ENCODE measurements around the gene PRIMA1. TPM values are rescaled to one million over a fixed set of nuclear protein-coding genes. Genes with fewer than 3 reads are reported as not detected.

Gene PRIMA1
- polyA plus RNA-seq, 3 donors, result not detected

GRCh38 chr14:93797536-93797935, 9.3 kb upstream of the PRIMA1 start:
- no peak overlapping the region for H2AFZ ChIP-seq (ENCODE audit: insufficient read depth, low read depth, low read length, poor library complexity, severe bottlenecking)
- no peak overlapping the region for H3K4me3 ChIP-seq (replicated peaks in 1 of 3; ENCODE audit: low read depth in 2 of 3, low read length in 3 of 3)
- intact Hi-C loops (cut with micrococcal nuclease), result no loop called here
- no peaks in the 10 kb centered on the region for H4K20me1 ChIP-seq (ENCODE audit: insufficient read depth, low read length)
- no peak overlapping the region for H3K9ac ChIP-seq (ENCODE audit: insufficient read depth, low read length, poor library complexity, severe bottlenecking)
- TF ChIP-seq, protein P1, sequence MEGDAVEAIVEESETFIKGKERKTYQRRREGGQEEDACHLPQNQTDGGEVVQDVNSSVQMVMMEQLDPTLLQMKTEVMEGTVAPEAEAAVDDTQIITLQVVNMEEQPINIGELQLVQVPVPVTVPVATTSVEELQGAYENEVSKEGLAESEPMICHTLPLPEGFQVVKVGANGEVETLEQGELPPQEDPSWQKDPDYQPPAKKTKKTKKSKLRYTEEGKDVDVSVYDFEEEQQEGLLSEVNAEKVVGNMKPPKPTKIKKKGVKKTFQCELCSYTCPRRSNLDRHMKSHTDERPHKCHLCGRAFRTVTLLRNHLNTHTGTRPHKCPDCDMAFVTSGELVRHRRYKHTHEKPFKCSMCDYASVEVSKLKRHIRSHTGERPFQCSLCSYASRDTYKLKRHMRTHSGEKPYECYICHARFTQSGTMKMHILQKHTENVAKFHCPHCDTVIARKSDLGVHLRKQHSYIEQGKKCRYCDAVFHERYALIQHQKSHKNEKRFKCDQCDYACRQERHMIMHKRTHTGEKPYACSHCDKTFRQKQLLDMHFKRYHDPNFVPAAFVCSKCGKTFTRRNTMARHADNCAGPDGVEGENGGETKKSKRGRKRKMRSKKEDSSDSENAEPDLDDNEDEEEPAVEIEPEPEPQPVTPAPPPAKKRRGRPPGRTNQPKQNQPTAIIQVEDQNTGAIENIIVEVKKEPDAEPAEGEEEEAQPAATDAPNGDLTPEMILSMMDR (IDR thresholded peaks at IDR 0.05), result no peak
- H3K79me2 ChIP-seq (ENCODE audit: insufficient read depth, low read length), result no peaks in the 10 kb centered on the region
- Mint-ChIP-seq H3K4me1 (no peaks in the 10 kb centered on the region), H3K9me3 (peaks cover 0 to 4% (median 0%) of the 10 kb centered on the region in 7 donors), H3K27me3 (ENCODE audit: low read depth in 3 of 3) (peaks cover 8 to 18% (median 12%) of the 10 kb centered on the region in 3 donors), H3K4me3 (no peak overlapping the region), H3K27ac (no peak overlapping the region), H3K36me3 (no peaks in the 10 kb centered on the region)
- DNase-seq, result no peak
- 88% methylated on average over 4 of the region's 12 CpGs for whole genome bisulfite sequencing (ENCODE audit: insufficient coverage)
- H3K36me3 ChIP-seq (replicated peaks in 1 of 2; ENCODE audit: control insufficient read depth in 1 of 2, insufficient read depth in 2 of 2, low read length in 2 of 2), result no peaks in the 10 kb centered on the region
- H3K27me3 ChIP-seq (ENCODE audit: control insufficient read depth in 2 of 2, insufficient read depth in 2 of 2, low read length in 2 of 2), result no peaks in the 10 kb centered on the region
- no peak overlapping the region for H3K27ac ChIP-seq (ENCODE audit: low read depth in 1 of 2, low read length in 2 of 2)
- no peak overlapping the region for H3K4me2 ChIP-seq (replicated peaks; ENCODE audit: extremely low read depth, low read length, poor library complexity, severe bottlenecking)
- no peaks in the 10 kb centered on the region for H3K4me1 ChIP-seq (ENCODE audit: control insufficient read depth in 1 of 2, insufficient read depth in 2 of 2, low read length in 2 of 2)
- no peaks in the 10 kb centered on the region for H3K9me3 ChIP-seq (replicated peaks in 1 of 2; ENCODE audit: control insufficient read depth in 1 of 2, insufficient read depth in 1 of 2, low read length in 2 of 2)

GRCh38 chr14:93797071-93797470, 8.8 kb upstream of the PRIMA1 start:
- peaks cover 10 to 18% (median 12%) of the 10 kb centered on the region in 3 donors for H3K27me3 Mint-ChIP-seq (ENCODE audit: low read depth in 3 of 3)
- 100% methylated on average over 2 of the region's 4 CpGs for WGBS (ENCODE audit: insufficient coverage)

More at GRCh38 chr14:93797071-93797470, 8.8 kb upstream of the PRIMA1 start:
- no peaks in the 10 kb centered on the region for H3K9me3 ChIP-seq (replicated peaks in 1 of 2; ENCODE audit: control insufficient read depth in 1 of 2, insufficient read depth in 1 of 2, low read length in 2 of 2)
- H3K9me3 Mint-ChIP-seq, result peaks cover 0 to 4% (median 0%) of the 10 kb centered on the region in 7 donors
- H3K79me2 ChIP-seq (ENCODE audit: insufficient read depth, low read length), result no peaks in the 10 kb centered on the region
- TF ChIP-seq, protein P1 (IDR thresholded peaks at IDR 0.05), result no peak
- H2AFZ ChIP-seq (ENCODE audit: insufficient read depth, low read depth, low read length, poor library complexity, severe bottlenecking), result no peak overlapping the region
- no peaks in the 10 kb centered on the region for H3K4me1 Mint-ChIP-seq
- intact Hi-C loops (cut with micrococcal nuclease), result no loop called here
- H3K36me3 ChIP-seq (replicated peaks in 1 of 2; ENCODE audit: control insufficient read depth in 1 of 2, insufficient read depth in 2 of 2, low read length in 2 of 2), result no peaks in the 10 kb centered on the region
- no peak overlapping the region for H3K4me2 ChIP-seq (replicated peaks; ENCODE audit: extremely low read depth, low read length, poor library complexity, severe bottlenecking)
- H3K27me3 ChIP-seq (ENCODE audit: control insufficient read depth in 2 of 2, insufficient read depth in 2 of 2, low read length in 2 of 2), result no peaks in the 10 kb centered on the region
- H3K4me3 ChIP-seq (replicated peaks in 1 of 3; ENCODE audit: low read depth in 2 of 3, low read length in 3 of 3), result no peak overlapping the region
- H4K20me1 ChIP-seq (ENCODE audit: insufficient read depth, low read length), result no peaks in the 10 kb centered on the region
- no peak overlapping the region for H3K4me3 Mint-ChIP-seq
- H3K36me3 Mint-ChIP-seq, result no peaks in the 10 kb centered on the region
- no peak overlapping the region for H3K27ac ChIP-seq (ENCODE audit: low read depth in 1 of 2, low read length in 2 of 2)
- no peak overlapping the region for H3K27ac Mint-ChIP-seq
- no peak overlapping the region for H3K9ac ChIP-seq (ENCODE audit: insufficient read depth, low read length, poor library complexity, severe bottlenecking)
- no peak for DNase-seq
- no peaks in the 10 kb centered on the region for H3K4me1 ChIP-seq (ENCODE audit: control insufficient read depth in 1 of 2, insufficient read depth in 2 of 2, low read length in 2 of 2)
